HL-60 (cell line): ENCODE measurements around the gene RAC3.

ENCODE experiments used
- GABPA ChIP-seq: IDR thresholded peaks from 2 replicates; pipeline ENCODE4 v1.6.1; 2012; ENCODE audit warnings: low read depth
- POLR2AphosphoS5 ChIP-seq: IDR thresholded peaks from 2 replicates; pipeline ENCODE4 v1.6.1; 2012; ENCODE audit warnings: low read depth
- SPI1 ChIP-seq: IDR thresholded peaks from 2 replicates; pipeline ENCODE4 v1.6.1; 2012; ENCODE audit warnings: low read depth, mild to moderate bottlenecking, borderline replicate concordance
- TF ChIP-seq, protein P1 (sequence below): IDR thresholded peaks from one replicate; pipeline ENCODE4 v1.5.1; 2011; ENCODE audit warnings: low read length, control low read depth, inconsistent platforms; ENCODE audit not compliant: insufficient read depth
- TF ChIP-seq, protein P2 (sequence below): IDR thresholded peaks from 2 replicates; pipeline ENCODE4 v1.6.1; 2012; ENCODE audit warnings: low read depth; ENCODE audit not compliant: insufficient replicate concordance

DNA sequence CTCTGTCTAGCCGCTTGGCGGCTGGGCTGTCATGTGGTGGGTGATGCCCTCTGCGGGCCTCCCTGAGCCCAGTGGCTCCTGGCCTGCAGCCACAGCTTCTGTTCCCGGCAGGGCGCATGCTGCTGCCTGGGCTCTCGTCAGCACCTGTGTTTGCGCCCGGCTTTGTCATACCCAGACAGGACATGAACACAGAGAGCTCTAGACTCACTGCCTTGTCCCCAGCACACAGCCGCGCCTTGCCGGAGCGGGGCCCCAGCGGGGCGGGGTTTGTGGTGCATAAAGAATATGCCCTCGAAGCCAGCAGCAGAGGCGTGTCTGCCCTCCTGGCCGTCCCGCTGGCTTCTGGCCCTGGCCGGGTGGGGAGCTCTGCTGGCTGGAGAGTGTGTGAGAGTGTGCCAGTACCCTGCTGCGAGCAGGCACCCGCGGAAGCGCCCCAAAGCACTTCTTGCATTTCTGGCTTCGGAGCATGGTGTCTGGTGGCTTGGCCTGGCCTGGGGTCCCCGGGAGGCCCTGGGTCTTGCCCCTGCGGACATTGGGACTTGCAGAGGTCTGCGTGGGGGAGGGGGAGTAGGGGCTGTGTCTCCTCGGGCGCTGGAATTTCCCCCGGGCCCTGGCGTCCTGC is 39.7 kb upstream of the RAC3 start:
- TF ChIP-seq, protein P1, sequence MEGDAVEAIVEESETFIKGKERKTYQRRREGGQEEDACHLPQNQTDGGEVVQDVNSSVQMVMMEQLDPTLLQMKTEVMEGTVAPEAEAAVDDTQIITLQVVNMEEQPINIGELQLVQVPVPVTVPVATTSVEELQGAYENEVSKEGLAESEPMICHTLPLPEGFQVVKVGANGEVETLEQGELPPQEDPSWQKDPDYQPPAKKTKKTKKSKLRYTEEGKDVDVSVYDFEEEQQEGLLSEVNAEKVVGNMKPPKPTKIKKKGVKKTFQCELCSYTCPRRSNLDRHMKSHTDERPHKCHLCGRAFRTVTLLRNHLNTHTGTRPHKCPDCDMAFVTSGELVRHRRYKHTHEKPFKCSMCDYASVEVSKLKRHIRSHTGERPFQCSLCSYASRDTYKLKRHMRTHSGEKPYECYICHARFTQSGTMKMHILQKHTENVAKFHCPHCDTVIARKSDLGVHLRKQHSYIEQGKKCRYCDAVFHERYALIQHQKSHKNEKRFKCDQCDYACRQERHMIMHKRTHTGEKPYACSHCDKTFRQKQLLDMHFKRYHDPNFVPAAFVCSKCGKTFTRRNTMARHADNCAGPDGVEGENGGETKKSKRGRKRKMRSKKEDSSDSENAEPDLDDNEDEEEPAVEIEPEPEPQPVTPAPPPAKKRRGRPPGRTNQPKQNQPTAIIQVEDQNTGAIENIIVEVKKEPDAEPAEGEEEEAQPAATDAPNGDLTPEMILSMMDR: no peak
- TF ChIP-seq GABPA (no peak), SPI1 (no peak), POLR2AphosphoS5 (no peak)
- TF ChIP-seq, protein P2, sequence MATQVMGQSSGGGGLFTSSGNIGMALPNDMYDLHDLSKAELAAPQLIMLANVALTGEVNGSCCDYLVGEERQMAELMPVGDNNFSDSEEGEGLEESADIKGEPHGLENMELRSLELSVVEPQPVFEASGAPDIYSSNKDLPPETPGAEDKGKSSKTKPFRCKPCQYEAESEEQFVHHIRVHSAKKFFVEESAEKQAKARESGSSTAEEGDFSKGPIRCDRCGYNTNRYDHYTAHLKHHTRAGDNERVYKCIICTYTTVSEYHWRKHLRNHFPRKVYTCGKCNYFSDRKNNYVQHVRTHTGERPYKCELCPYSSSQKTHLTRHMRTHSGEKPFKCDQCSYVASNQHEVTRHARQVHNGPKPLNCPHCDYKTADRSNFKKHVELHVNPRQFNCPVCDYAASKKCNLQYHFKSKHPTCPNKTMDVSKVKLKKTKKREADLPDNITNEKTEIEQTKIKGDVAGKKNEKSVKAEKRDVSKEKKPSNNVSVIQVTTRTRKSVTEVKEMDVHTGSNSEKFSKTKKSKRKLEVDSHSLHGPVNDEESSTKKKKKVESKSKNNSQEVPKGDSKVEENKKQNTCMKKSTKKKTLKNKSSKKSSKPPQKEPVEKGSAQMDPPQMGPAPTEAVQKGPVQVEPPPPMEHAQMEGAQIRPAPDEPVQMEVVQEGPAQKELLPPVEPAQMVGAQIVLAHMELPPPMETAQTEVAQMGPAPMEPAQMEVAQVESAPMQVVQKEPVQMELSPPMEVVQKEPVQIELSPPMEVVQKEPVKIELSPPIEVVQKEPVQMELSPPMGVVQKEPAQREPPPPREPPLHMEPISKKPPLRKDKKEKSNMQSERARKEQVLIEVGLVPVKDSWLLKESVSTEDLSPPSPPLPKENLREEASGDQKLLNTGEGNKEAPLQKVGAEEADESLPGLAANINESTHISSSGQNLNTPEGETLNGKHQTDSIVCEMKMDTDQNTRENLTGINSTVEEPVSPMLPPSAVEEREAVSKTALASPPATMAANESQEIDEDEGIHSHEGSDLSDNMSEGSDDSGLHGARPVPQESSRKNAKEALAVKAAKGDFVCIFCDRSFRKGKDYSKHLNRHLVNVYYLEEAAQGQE: no peak
